Daoy (cell line): Measurements from ENCODE around the gene ARTN. TPM values are rescaled to one million over a fixed set of nuclear protein-coding genes. Genes with fewer than 3 reads are reported as not detected.

Source experiments
- DNase-seq: peaks from one replicate; pipeline ENCODE4 v3.0.0-alpha.2; 2015; ENCODE audit warnings: low read depth
- total RNA-seq: library from RNA; depleted of rRNA; stranded (reverse); fragments of >200 nt; shearing (Covaris generic); gene quantifications from 2 replicates; pipeline ENCODE4 v1.2.3, GENCODE V29; 2014; rRNA removed

The ARTN gene
- total RNA-seq, 1 experiment from 2014 or later = 0.91 TPM

GRCh38 chr1:43985984-43986595 lies 52.5 kb downstream of the ARTN start:
- no peak for DNase-seq

GRCh38 chr1:43986712-43987111 lies 53.1 kb downstream of the ARTN start:
- DNase-seq = no peak

Other genes with a start within 250 kb of the ARTN start
- 13.0 and 15.8 TPM in 2 replicates for gene ST3GAL3, start 226.3 kb upstream of the ARTN start, total RNA-seq
- gene IPO13, start 13.1 kb downstream of the ARTN start, total RNA-seq = 14.0 and 15.8 TPM in 2 replicates
- 64.7 and 88.9 TPM in 2 replicates for gene DPH2, start 36.2 kb downstream of the ARTN start, total RNA-seq
- gene ATP6V0B, start 41.2 kb downstream of the ARTN start, total RNA-seq = 207 and 233 TPM in 2 replicates
- 55.9 and 58.1 TPM in 2 replicates for gene B4GALT2, start 45.4 kb downstream of the ARTN start, total RNA-seq
- gene CCDC24, start 57.8 kb downstream of the ARTN start, total RNA-seq = 1.8 and 3.6 TPM in 2 replicates
- 0.74 and 6.3 TPM in 2 replicates for gene SLC6A9, start 97.7 kb downstream of the ARTN start, total RNA-seq
- not detected in 2 replicates for gene KLF17, start 185.0 kb downstream of the ARTN start, total RNA-seq
- gene KLF18, start 207.8 kb downstream of the ARTN start, total RNA-seq = 0.48 TPM in 1 of 2 replicates, not detected in the other